OCI-LY7 (cell line): ENCODE results near the gene VAT1. TPM values are rescaled to one million over a fixed set of nuclear protein-coding genes. Genes with fewer than 3 reads are reported as not detected.
A peak's percentile ranks its signal among the peaks of the same experiment; 100 is the strongest.

Source experiments
- BruUV-seq: library from RNA; stranded (reverse); fragments of 400-500 nt; replicated peaks from 2 replicates; lab custom pipeline; 2021; lab: Mats Ljungman, UMichigan
- CTCF ChIA-PET: fragments of 300-600 bp; sonication (Branson Sonifier 250); formaldehyde crosslinking; loops from one replicate; lab custom pipeline; 2022; ENCODE audit warnings: antibody characterized with exemption; ENCODE audit not compliant: unreplicated experiment; lab: Charles Lee
- POLR2A ChIA-PET: fragments of 300-600 bp; sonication (Branson Sonifier 250); formaldehyde crosslinking; loops from one replicate; lab custom pipeline; 2022; ENCODE audit warnings: antibody characterized with exemption; lab: Charles Lee
- DNase-seq: peaks from one replicate; pipeline ENCODE4 v3.0.0-alpha.2; 2015; ENCODE audit warnings: low spot score
- H2AFZ ChIP-seq: fragments of 200-600 bp; sonication (generic), shearing (Covaris generic); 2 replicates; pipeline ENCODE4 v1.6.1; 2014; ENCODE audit warnings: mild to moderate bottlenecking, antibody characterized with exemption, low read length, moderate library complexity
- H3K27ac ChIP-seq: fragments of 200-600 bp; sonication (generic); 2 replicates; pipeline ENCODE4 v1.5.1; 2014; ENCODE audit warnings: mixed run types, low read depth, mild to moderate bottlenecking, moderate library complexity, low read length, inconsistent platforms; ENCODE audit not compliant: poor library complexity, severe bottlenecking
- H3K36me3 ChIP-seq: fragments of 200-600 bp; sonication (generic); 2 replicates; pipeline ENCODE4 v1.6.1; 2014; ENCODE audit warnings: mild to moderate bottlenecking, antibody characterized with exemption, low read length, moderate library complexity, mixed read lengths; ENCODE audit not compliant: insufficient read depth
- H3K4me1 ChIP-seq: fragments of 200-600 bp; sonication (generic); 2 replicates; pipeline ENCODE4 v1.5.1; 2014; ENCODE audit warnings: mild to moderate bottlenecking, low read length; ENCODE audit not compliant: insufficient read depth, poor library complexity, severe bottlenecking
- H3K4me2 ChIP-seq: fragments of 200-600 bp; sonication (generic); 2 replicates; pipeline ENCODE4 v1.6.1; 2014; ENCODE audit warnings: mild to moderate bottlenecking, low read length
- H3K4me3 ChIP-seq: fragments of 200-600 bp; sonication (generic); 2 replicates; pipeline ENCODE4 v1.5.1; 2014; ENCODE audit warnings: mild to moderate bottlenecking, low read depth, low read length; ENCODE audit not compliant: poor library complexity, severe bottlenecking
- H3K79me2 ChIP-seq: fragments of 200-600 bp; sonication (generic); 2 replicates; pipeline ENCODE4 v1.6.1; 2016; ENCODE audit warnings: low read depth, mild to moderate bottlenecking, low read length, moderate library complexity, mixed read lengths; ENCODE audit not compliant: insufficient read depth
- H3K9me2 ChIP-seq: fragments of 200-600 bp; sonication (generic); 2 replicates; pipeline ENCODE4 v1.6.1; 2016; ENCODE audit warnings: mild to moderate bottlenecking, low read length, mixed read lengths; ENCODE audit not compliant: insufficient read depth
- H3K9me3 ChIP-seq: fragments of 200-600 bp; sonication (generic); 2 replicates; pipeline ENCODE4 v1.6.1; 2014; ENCODE audit warnings: mild to moderate bottlenecking, mixed run types, low read length, mixed read lengths
- H4K20me1 ChIP-seq: fragments of 200-600 bp; sonication (generic); 2 replicates; pipeline ENCODE4 v1.6.1; 2014; ENCODE audit warnings: mild to moderate bottlenecking, antibody characterized with exemption, low read length, moderate library complexity, mixed read lengths; ENCODE audit not compliant: insufficient read depth
- EZH2phosphoT487 ChIP-seq: fragments of 200-600 bp; sonication (generic); IDR thresholded peaks from 2 replicates; pipeline ENCODE4 v1.6.1; 2018; ENCODE audit warnings: low read depth, borderline replicate concordance, mild to moderate bottlenecking, mixed run types, antibody characterized with exemption, low read length, moderate library complexity, mixed read lengths
- intact Hi-C: fragments of 100-400 bp; cut with micrococcal nuclease; formaldehyde crosslinking; loops from one replicate; pipeline ENCODE4 v1.10.0; 2022; ENCODE audit not compliant: unreplicated experiment
- total RNA-seq, 2 experiments: library from RNA; depleted of rRNA in 1 of 2; stranded (reverse); fragments of >200 nt in 1 of 2; shearing (Covaris generic) in 1 of 2; gene quantifications; 2 replicates each; pipeline ENCODE4 v1.2.3, GENCODE V29; 2014 to 2022
- TF ChIP-seq, protein P1 (sequence below): fragments of 200-600 bp; sonication (generic); conservative IDR thresholded peaks from 2 replicates; pipeline ENCODE4 v1.5.1; 2014; ENCODE audit warnings: mild to moderate bottlenecking, antibody characterized with exemption, low read length, moderate library complexity, mixed read lengths

VAT1 gene
- total RNA-seq, 2 experiments from 2014 or later, result 26.2 to 51.3 TPM

- Histone ChIP-seq H3K4me1 (peaks cover 20% of the 10 kb centered on the region), H4K20me1 (peaks cover 14% of the 10 kb centered on the region; the same call in 1 of the 2 replicates), H3K36me3 (peaks cover 69% of the 10 kb centered on the region), H3K9me2 (no peaks in the 10 kb centered on the region), H3K79me2 (peaks cover 30% of the 10 kb centered on the region), H3K27ac (peak overlapping the region; percentile 63), H2AFZ (no peak overlapping the region), H3K4me3 (peak overlapping the region; percentile 95), H3K9me3 (no peaks in the 10 kb centered on the region), H3K4me2 (peak overlapping the region; percentile 88)
- intact Hi-C loops, result loop anchor here (5.0 kb wide), 2 partner anchors 62 to 167 kb away; partner anchors contain the start of gene PSME3
- TF ChIP-seq, protein P1, sequence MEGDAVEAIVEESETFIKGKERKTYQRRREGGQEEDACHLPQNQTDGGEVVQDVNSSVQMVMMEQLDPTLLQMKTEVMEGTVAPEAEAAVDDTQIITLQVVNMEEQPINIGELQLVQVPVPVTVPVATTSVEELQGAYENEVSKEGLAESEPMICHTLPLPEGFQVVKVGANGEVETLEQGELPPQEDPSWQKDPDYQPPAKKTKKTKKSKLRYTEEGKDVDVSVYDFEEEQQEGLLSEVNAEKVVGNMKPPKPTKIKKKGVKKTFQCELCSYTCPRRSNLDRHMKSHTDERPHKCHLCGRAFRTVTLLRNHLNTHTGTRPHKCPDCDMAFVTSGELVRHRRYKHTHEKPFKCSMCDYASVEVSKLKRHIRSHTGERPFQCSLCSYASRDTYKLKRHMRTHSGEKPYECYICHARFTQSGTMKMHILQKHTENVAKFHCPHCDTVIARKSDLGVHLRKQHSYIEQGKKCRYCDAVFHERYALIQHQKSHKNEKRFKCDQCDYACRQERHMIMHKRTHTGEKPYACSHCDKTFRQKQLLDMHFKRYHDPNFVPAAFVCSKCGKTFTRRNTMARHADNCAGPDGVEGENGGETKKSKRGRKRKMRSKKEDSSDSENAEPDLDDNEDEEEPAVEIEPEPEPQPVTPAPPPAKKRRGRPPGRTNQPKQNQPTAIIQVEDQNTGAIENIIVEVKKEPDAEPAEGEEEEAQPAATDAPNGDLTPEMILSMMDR, result no peak
- TF ChIP-seq EZH2phosphoT487, result no peak
- POLR2A ChIA-PET, result interaction anchor here (0.6 to 2.1 kb wide), 6 partner anchors 9 to 526 kb away, joined by 3 to 21 read pairs (median 3); partner anchors contain the start of gene PSME3
- BruUV-seq, result no TSS peak
- DNase-seq, result no peak
- CTCF ChIA-PET, result no interaction called here
Measured at GRCh38 chr17:42999003-42999525, 23.1 kb downstream of the VAT1 start.

GRCh38 chr17:42997984-42998938, 23.9 kb downstream of the VAT1 start, which contains the start of gene RPL27:
TSS of gene RPL27 (plus strand) at chr17:42998419. CDS start at chr17:42998751, 332 bp downstream.
- H3K4me2 ChIP-seq, result peak within 1 kb of the TSS; percentile 88
- DNase-seq, result peak; percentile 100
- peaks cover 30% of the 10 kb centered on the region for H3K79me2 ChIP-seq
- intact Hi-C loops, result loop anchor here (1.0 to 5.0 kb wide), 4 partner anchors 13 to 166 kb away; partner anchors contain the start of genes PSME3, PTGES3L and RUNDC1
- H3K36me3 ChIP-seq, result peaks cover 67% of the 10 kb centered on the region
- H3K9me2 ChIP-seq, result no peaks in the 10 kb centered on the region
- H3K9me3 ChIP-seq, result no peaks in the 10 kb centered on the region
- TF ChIP-seq, protein P1, result peak; percentile 93
- no peak for TF ChIP-seq EZH2phosphoT487
- peak within 1 kb of the TSS; percentile 86 for H2AFZ ChIP-seq
- peaks cover 14% of the 10 kb centered on the region; the same call in 1 of the 2 replicates for H4K20me1 ChIP-seq
- TSS peak; percentile 90 for BruUV-seq
- H3K4me3 ChIP-seq, result peak within 1 kb of the TSS; percentile 95
- ChIA-PET CTCF (interaction anchor here (1.0 to 1.5 kb wide), 4 partner anchors 13 to 321 kb away, joined by 3 to 5 read pairs (median 4); no protein-coding TSS in a partner anchor), POLR2A (interaction anchor here (0.5 to 2.1 kb wide), 13 partner anchors 10 to 316 kb away, joined by 3 to 21 read pairs (median 3); partner anchors contain the start of gene PSME3)
- H3K27ac ChIP-seq, result peak within 1 kb of the TSS; percentile 63
- peaks cover 20% of the 10 kb centered on the region for H3K4me1 ChIP-seq
